Esophagus muscularis mucosa (tissue), 4 donors: ENCODE results near the gene SLC7A7.

Experiments used
- EP300 ChIP-seq: sonication (generic); formaldehyde crosslinking; IDR thresholded peaks from one replicate; pipeline ENCODE4 v1.6.1; 2017; ENCODE audit warnings: antibody characterized with exemption
- POLR2A ChIP-seq: fragments of 450-650 bp; IDR thresholded peaks from one replicate; pipeline ENCODE4 v1.6.1; 2017; ENCODE audit warnings: antibody characterized with exemption, moderate library complexity, mild to moderate bottlenecking, low read depth
- POLR2AphosphoS5 ChIP-seq, 2 donors: sonication (generic); formaldehyde crosslinking; IDR thresholded peaks; one replicate each; pipeline ENCODE4 v1.6.1; 2017; ENCODE audit warnings: antibody characterized with exemption in 2 of 2
- TF ChIP-seq, protein P1 (sequence below), 3 experiments: fragments of 200-600 bp in 2 of 3; fragments of 450-650 bp in 1 of 3; sonication (generic) in 2 of 3; IDR thresholded peaks; one replicate each; pipeline ENCODE4 v1.5.1; 2017 to 2019; ENCODE audit warnings: antibody characterized with exemption in 3 of 3, mild to moderate bottlenecking in 2 of 3, moderate library complexity in 1 of 3

DNA sequence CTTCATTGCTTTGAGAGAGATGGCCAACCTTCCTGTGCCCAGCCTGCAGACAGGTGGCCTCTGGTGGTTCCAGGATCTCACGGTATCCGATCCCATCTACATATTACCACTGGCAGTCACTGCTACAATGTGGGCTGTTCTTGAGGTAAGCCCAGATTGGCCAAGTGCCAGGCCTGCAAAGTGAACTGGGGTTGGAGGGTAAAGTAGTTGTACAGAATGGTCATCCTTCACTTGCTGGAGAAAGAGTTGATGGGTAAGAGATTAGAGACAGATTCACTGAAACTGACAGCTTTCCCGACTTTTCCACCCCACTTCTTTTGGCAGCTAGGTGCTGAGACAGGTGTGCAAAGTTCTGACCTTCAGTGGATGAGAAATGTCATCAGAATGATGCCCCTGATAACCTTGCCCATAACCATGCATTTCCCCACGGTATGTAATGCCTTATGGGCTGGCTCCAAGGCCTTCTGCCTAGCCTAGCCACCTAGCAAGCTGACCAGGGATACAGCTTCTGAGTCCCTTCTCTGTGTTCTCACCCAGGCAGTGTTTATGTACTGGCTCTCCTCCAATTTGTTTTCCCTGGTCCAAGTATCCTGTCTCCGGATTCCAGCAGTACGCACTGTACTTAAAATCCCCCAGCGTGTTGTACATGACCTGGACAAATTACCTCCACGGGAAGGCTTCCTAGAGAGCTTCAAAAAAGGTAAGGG, 44.6 kb downstream of the SLC7A7 start:
- no peak for TF ChIP-seq EP300
- TF ChIP-seq, protein P1, sequence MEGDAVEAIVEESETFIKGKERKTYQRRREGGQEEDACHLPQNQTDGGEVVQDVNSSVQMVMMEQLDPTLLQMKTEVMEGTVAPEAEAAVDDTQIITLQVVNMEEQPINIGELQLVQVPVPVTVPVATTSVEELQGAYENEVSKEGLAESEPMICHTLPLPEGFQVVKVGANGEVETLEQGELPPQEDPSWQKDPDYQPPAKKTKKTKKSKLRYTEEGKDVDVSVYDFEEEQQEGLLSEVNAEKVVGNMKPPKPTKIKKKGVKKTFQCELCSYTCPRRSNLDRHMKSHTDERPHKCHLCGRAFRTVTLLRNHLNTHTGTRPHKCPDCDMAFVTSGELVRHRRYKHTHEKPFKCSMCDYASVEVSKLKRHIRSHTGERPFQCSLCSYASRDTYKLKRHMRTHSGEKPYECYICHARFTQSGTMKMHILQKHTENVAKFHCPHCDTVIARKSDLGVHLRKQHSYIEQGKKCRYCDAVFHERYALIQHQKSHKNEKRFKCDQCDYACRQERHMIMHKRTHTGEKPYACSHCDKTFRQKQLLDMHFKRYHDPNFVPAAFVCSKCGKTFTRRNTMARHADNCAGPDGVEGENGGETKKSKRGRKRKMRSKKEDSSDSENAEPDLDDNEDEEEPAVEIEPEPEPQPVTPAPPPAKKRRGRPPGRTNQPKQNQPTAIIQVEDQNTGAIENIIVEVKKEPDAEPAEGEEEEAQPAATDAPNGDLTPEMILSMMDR (IDR thresholded peaks at IDR 0.05) = no peak
- TF ChIP-seq POLR2A = no peak
- TF ChIP-seq POLR2AphosphoS5 (IDR thresholded peaks at IDR 0.05) = no peak
